HG03280 (cell line): ENCODE data around the gene THSD7A.

Experiments used
- ATAC-seq: cut with Tn5 transposase; IDR thresholded peaks from one replicate; pipeline ENCODE4 v1.9.1; 2021; ENCODE audit warnings: mild to moderate bottlenecking, moderate library complexity; ENCODE audit not compliant: unreplicated experiment

The THSD7A gene

DNA sequence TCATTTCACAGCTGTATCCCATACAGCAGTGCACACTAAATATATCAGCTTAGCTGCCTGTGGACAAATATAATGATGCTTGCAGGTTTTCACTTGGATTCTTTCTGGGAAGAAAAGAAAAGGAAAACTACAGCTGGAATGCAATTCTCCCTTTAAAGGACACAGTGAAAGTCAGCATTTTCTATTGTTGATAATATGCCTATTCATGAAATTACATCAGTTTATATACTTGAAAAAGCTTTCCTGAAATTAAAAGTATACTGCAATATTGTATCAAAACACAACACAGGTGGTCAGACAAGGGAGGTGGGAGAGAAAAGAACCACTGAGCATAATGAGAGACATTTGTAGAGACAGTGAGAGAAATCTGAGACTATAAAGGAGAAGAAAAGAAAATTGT lies 20.3 kb downstream of the THSD7A start:
- no peak for ATAC-seq

DNA sequence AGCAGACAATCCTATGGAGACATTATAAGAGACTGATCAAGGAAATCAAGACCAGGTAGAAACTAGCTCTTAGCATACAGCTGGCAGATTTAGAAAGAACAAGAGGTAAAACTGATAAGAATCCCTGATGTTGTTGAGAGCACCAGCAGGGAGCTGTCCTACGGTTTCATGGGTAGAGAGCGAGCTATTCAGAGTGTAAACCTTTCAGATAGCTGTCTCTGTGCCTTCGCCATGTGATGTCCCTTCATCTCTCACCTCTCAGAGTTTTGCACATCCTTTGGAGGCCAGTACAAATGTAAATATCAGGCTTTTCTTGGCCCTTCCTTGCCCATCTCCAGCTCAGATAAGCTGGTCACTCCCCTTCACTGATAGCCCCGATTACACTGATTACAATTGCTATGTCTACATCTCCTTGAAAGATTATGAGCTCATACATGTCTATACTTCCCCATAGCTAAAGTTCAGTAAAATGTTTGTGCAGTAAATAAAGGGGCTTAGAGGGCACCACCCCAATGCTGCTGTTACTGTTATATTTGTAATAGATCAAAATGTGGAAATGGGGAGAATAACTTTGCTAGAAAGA lies 21.9 kb downstream of the THSD7A start:
- no peak for ATAC-seq

DNA sequence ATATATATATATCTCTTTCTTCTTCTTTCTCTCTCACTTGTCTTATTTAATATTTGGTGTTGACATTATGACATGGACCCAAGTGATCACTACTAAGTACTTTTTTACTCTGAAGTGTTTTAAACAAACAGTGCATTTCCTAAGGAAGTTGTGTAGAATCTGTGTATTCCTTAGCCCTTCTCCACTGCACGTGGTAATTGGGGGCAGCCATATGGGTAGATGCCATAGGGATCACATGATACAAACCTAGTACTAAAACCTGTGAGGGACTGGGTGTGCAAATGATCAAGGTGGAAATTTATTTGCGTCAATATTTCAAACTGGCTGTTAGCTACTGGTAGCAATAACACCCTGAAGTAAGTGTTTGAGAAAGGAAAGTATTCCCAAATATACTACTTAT lies 25.0 kb downstream of the THSD7A start:
- ATAC-seq: no peak

DNA sequence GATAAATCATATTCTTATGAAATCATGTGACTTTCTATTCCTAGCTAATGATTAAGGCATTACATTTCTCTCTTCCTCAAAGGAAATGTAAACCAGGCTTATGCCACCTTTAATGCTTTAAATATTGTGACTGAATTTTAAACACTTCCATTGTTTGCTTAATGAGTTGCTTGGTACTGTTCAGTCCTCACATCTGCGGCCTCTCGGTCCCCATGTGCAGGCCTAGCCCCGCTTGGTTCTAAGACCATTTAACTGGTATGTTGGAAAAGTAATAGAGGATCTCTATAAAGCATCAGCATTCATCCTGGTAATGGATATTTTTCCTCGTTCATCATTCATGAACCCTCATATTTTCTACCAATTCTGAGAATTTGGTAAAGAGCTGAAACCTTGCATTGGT lies 27.4 kb downstream of the THSD7A start:
- ATAC-seq: no peak

DNA sequence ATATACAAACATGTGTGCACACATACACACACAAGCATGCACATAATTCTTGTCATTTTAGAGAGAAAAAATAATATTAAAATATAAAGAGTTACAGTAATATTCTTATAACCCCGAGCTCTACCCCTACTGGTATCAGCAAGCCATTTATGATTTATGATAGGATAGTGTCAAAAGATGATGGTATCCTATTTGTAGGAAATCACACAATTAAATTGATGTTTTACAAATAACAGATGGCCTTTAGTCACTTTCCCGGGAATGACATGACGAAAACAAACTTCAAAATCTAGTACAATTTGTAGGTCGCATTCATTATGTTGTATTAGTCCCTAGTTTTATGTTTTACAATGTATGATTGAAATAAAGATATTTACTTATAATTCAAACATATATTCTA lies 36.8 kb downstream of the THSD7A start:
- no peak for ATAC-seq

DNA sequence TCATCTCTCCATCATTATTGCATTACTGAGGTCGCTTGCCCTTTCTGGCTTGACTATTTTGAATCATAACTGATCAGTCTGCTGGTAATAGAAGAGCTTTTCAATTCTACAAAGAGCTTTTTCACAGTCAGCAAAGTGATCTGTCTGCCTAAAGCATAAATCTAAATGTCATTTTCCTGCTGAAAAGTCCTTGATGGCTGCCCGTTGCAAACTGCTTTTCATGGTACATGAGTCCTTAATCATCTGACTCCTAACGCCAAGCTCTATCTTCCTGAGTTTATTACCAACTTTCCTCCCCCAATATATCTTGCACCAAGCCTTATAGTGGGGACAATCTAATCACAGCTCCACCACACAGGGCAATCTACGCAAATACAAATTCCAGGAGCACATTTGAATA lies 39.8 kb downstream of the THSD7A start:
- no peak for ATAC-seq

DNA sequence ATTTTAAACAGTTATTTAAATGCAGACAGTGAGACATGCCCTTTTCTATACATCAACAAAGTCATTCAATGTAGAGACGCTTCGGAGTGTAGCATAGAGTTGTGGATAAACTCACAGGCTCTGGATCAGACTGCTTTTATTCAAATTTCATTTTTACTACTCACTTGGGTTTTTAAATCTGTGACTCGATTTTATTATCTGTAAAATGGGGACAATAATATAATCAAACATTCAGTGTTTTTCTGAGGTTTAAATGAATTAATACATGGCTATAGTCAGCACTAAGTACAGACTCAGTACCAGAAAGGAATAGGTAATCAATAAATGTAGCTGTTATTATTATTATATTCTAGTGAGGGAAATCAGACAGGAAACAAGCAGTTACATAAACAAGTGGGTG lies 43.4 kb downstream of the THSD7A start:
- ATAC-seq: no peak

DNA sequence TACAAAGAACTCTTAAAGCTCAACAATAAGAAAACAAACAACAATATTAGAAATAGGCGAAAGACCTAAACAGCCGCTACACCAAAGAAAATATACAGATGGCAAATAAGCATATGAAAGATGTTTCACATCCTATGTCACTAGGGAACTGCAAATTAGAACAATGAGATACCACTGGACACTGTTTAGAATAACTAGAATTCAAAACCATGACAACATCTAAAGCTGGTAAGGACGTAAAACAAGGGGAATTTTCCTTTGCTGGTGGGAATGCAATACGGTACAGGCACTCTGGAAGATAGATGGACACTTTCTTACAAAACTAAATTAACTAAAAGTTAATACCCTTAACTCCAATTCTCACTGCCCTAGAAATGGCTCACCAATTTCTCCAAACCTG lies 44.5 kb downstream of the THSD7A start:
- no peak for ATAC-seq

DNA sequence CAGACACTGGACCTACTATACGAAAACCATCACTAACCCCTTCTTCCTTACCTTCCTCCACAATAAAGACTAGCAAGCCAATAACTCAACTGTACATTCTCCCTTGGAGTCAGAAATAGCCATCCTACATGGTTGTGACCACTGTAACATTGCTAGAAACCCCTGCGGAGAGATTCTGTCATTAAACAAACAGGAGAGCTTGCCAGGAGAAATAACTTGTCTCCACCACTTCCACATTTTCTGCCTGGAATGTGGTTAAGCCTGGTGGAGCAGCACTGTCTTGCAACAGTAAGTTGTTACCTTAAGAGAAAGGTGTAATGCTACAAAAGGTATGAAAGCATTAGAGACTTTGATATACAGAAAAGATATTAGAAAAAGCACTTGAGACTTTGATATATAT lies 45.8 kb downstream of the THSD7A start:
- ATAC-seq: no peak

DNA sequence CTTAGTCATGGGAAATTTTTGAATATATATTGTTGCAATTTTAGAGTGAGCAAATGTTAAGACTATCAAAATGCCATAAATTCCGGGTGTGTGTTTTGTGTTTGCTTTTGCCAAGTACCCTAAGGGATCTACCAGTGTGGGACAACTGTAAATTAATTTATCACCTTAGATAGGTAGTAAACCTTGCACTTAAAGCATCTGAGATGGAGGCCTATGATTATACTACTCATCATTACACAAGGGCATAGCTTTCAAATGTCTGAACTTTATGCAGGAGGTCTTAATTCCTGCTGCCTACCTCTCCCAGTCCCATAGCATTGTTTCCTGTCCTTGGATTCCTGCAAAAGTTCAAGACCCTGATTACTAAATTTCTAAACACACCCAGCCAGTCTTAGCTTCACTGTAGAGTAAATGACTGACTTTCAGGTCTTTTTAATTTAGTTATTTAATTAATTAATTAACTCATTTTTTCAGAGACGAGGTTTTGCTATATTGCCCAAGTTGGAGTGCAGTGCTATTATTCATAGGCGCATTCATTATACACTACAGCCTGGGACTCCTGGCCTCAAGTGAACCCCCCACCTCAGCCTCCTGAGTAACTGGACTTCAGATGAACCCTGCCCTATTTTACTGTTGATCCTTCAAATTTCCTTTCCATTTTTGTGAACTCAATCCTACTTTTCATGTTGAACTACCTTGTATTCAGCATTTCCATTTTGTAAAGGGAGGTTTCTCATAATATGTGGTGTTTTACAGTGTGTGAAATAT lies 47.0 kb downstream of the THSD7A start:
- ATAC-seq: no peak

DNA sequence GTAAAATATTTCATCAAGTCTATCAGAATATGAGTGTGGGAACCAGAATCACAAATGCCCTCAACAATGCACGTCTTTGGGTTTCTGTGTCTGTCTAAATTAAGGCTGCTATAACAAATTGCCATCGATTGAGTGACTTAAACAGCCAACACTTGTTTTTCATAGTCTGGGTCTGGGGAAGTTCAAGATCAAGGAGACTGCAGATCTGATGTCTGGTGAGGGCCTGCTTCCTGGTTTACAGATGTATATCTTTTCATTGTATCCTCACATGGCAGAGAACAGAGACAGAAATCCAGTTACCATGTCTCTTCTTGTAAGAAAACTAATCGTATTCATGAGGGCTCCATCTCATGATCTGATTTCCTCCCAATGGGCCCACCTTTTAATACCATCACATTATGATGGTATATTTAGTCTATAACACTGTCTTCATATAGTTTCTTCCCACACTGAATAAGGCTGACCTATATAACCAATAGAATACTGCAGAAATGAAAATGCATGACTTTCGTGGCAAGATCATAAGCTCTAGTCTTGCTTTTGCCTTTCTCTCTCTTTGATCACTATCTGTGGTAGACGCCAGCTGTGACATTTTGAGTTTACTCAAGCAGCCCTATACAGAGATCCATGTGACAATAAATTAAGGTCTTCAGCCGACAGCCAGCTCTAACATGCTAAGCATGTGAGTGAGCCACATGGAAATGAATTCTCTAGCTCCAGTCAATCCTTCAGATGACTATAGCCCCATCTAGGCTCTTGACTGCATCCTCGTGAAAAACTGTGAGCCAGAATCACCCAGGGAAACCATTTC lies 51.9 kb downstream of the THSD7A start:
- ATAC-seq: no peak

DNA sequence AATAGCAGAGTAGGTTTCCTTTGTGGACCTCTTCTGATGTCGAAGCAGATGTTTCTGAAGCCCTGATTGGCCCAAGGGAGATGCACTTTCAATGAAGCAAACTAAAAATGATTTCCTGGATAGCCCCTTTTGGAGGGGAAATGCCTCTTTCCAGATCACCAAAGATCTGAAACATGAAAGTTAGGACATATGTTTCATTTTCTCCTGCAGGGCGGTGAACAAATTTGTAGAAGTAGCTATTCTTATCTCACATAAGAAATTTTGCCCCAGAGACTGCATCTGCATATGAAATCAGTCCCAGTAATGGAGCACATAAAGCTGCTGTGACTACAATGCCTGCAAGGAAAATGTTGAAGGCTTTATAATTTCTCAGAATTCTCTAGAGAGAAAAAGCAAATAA lies 56.0 kb downstream of the THSD7A start:
- ATAC-seq: no peak

DNA sequence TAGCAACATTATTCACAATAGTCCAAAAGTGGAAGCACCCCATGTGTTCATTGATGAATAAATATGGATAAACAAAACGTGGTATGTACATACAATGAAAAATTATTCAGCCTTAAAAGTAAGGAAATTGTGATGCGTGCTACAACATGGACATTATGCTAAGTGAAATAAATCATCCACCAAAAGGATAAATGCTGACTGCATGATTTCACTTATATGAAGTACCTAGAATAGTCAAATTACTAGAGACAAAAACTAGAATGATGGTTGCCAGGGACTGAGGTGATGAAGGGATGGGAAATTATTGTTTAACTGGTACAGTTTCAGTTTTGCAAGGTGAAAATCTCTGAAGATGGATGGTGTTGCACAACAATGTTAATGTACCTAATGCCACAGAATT lies 56.6 kb downstream of the THSD7A start:
- ATAC-seq: no peak

DNA sequence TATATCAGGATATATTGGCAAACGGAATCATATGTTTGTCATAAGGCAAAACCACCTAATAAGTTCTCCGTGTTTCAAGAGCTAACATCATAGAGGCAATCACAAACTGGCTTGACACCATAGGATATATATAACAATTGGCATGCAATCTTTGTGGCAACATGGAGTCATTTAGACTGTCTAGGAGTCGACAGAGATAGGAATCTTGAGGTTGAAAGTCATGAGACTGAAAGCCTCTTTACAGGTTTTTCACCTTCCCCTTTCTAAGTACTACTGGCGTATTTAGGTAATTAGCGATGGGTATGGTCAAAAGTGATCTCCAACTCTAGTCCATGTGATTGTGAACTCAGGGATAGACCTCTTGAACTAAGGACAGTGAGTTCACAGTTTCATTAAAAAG lies 63.7 kb downstream of the THSD7A start:
- no peak for ATAC-seq

DNA sequence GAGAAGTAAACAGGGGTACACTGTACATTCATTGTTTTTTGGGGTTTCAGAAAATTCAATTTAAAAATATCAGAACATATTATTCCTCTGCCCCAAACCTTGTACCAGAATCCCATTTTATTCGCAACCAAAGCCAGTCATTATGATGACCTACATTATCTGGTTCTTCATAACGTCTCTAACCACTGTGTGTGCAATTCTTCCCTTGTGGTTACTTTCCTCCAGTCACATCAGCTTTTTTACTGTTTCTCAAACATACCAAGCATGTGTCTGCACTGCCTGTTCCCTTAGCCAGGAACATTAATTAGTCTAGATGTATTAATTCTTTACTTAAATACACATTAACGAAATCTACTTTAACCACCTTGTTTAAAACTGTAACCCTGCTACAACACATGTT lies 64.8 kb downstream of the THSD7A start:
- ATAC-seq: no peak

DNA sequence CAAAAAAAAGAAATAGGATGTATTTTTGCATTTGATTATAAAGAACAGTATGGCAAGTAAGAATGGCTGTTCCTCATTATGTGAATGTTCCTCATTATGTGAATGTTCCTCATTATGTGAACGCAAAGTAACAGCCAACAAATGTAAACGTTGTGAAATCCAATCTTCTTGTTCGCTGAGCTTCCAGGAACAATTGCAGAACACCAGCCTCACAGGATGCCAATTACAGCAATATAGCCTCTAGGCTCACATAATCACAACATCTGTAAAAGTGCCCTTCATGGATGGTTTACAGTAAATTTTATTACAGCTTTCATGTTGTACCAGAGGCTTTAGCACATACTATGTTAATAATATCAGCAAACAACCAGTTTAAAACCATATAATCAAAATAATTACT lies 71.6 kb downstream of the THSD7A start:
- no peak for ATAC-seq

DNA sequence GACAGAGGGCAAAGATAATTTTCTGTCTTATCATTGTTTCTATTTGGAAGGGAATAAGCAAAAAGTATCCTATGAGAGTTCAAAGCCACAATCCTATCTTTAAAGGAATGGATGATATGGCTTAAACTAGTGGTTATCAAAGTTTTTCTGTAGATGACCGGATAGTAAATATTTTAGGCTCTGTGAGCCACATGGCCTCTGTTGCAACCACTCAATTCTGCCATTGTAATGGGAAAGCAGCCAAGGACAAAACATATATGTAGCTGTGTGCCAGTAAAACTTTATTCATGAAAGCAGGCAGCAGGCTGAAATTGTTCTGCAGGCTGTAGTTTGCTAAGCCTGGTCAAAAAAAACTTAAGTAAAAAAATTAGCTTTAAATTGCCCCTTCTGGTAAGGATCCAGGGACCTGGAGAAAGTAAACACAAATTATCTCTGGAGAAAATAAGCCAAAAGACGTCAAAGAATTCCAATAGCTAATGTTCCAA lies 73.3 kb downstream of the THSD7A start:
- no peak for ATAC-seq

DNA sequence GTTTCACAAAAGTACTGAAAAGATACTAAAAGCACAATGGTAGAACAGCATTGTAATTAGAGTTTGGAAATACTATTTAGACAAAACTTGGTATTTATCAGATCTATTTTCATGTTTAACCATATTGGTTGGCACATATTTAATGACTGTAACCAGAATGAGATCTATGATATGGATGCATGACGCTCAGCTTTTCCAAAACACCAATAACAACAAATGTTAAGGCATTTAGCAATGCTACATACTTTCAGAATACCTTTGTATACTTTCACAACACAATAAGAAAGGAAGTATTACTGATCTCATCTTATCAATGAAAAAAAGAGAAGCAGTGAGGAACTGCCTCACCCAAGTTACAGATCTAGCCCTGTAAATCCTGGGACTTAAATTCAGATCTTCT lies 74.8 kb downstream of the THSD7A start:
- ATAC-seq: no peak

DNA sequence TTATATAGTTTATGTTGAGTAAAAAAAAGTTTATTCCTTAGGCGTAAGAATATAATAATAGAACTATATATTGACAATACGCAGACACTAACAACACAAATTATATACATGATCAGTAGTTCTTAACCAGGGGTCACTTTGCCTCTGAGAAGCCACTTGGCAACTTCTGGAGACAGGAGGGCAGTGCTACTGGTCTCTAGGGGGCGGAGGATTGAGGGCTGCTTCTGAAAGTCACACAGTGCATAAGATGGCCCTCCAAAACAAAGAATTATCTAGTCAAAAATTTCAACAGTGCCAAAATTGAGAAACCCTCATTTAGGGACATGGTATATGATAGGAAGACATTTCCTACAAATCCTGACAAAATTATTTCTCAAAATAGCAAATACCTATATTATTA lies 77.1 kb downstream of the THSD7A start:
- no peak for ATAC-seq

DNA sequence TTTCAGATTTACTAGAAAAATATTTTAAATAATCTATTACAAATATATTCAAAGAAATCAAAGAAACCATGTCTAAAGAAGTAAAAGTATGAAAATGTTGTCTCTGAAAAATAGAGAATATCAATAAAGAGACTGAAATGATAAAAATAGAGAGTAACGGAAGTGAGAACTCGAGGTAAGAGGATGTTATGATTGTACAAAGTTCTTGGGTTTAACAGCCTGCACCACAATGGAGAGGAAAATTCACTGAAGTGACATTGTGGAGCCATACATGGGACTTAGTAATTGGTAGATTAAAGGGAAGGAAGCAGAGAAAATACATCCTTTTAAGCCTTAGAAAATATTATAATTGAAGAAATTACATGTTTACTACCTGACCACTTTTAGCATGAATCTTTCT lies 77.9 kb downstream of the THSD7A start:
- ATAC-seq: no peak

DNA sequence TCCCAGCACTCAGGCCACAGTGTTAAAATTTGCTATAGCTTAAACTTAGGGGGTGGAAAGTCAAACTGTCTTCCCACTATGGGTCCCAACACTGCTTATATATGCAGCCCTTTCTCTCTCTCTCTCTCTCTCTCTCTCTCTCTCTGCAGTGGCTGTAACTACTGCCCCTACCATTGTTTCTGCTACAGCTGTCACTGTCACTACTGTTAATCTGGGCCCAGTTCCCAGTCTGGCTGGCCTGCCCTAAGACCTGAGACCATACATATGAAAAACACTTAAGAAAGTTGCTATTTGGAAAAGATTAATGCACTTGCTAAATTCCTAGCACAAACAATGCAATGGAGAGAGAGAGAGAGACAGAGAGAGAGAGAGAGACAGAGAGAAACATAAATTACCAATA lies 78.6 kb downstream of the THSD7A start:
- no peak for ATAC-seq

DNA sequence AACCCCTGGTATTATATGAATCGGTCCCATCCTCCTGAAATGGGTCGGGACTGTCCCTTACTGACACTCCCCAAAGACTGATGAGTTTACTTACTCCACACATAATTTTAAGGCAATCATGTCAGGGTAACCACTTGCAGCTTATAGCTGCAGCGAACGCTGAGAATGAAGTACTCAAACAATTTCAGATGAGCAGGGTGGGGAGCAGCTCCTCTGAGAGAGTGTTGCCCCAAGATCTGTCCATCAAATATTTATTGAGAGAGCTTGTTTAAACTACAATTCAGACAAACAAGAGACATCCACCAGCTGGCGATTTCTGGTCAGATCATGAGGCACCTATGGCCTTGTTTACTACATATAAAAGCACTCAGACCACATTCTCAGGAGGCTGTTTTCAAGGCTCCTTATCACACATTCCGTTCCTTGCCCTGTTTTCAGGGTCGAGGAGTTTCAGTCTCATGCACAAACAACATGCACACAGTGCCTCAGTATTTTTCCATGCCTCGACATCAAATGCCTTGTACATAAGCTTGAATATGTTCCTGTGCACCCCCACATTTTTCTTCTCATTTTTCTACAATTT lies 80.1 kb downstream of the THSD7A start:
- ATAC-seq: no peak
